ENCODE measurements around the gene PIEZO2.

GRCh38 chr18:10864722-10865121 lies 284.6 kb downstream of the PIEZO2 start:
- TF ChIP-seq CTCF (tag by site-specific recombination; IDR thresholded peaks at IDR 0.05) (no peak), ZNF768 (tag by site-specific recombination; IDR thresholded peaks at IDR 0.05) (no peak), ZNF274 (IDR thresholded peaks at IDR 0.05; ENCODE audit: low read length) (no peak), ZNF274 (tag by site-specific recombination; IDR thresholded peaks at IDR 0.05; ENCODE audit: borderline replicate concordance) (no peak), ZNF549 (tag by site-specific recombination; IDR thresholded peaks at IDR 0.05) (no peak), ZBTB1 (tag by site-specific recombination; IDR thresholded peaks at IDR 0.05) (no peak), ZNF121 (tag by site-specific recombination; IDR thresholded peaks at IDR 0.05) (no peak), ZBTB49 (tag by site-specific recombination; IDR thresholded peaks at IDR 0.05; ENCODE audit: low read depth) (no peak), YY1 (tag by site-specific recombination; IDR thresholded peaks at IDR 0.05) (no peak)
